ENCODE measurements around the gene PUS1. TPM values are rescaled to one million over a fixed set of nuclear protein-coding genes. Genes with fewer than 3 reads are reported as not detected.
"Not testable (repeated sequence)": the region's sequence is repeated elsewhere in the genome, so short reads cannot be mapped to it uniquely, and the experiment has no call there.

PUS1 gene
- total RNA-seq, 1 donor from 2014 or later, result 7.7 TPM

DNA sequence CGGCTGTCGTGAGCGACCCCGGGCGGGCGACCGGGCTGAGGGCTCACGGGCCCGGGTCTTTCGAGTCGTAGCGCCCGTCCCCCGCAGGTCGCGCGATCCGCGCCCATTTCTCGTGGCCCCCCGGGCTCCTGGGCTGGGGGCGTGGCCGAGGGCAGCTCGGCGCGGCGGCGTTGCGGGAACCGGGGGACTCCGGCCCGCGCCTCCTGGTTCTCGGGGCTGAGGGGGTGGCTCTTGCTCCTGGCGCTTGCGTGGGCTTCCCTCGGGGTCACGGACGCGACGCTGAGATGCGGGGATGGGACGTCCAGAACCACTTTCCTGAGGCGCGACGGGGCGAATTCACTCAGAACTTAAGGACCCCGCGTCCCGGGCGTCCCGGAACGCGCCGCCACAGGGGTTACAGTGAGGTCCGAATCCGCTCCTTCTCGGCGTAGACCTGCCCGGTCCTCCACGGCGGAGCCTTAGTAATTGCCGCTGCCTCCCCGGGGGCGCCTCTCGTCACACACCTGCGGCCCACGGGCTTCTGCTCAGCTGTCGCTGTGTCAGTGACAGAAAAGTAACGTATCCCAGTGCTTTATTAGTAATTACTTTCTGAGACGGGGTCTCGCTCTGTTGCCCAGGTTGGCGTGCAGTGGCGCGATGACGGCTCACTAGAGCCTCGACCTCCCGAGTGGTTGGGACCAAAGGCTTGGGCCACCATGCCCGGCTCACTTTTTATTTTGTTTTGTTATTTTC lies 21.3 kb downstream of the PUS1 start:
- H3K4me3 ChIP-seq, result peak overlapping the region; percentile 99
- intact Hi-C loops (cut with micrococcal nuclease), result no loop called here
- TF ChIP-seq, protein P1, sequence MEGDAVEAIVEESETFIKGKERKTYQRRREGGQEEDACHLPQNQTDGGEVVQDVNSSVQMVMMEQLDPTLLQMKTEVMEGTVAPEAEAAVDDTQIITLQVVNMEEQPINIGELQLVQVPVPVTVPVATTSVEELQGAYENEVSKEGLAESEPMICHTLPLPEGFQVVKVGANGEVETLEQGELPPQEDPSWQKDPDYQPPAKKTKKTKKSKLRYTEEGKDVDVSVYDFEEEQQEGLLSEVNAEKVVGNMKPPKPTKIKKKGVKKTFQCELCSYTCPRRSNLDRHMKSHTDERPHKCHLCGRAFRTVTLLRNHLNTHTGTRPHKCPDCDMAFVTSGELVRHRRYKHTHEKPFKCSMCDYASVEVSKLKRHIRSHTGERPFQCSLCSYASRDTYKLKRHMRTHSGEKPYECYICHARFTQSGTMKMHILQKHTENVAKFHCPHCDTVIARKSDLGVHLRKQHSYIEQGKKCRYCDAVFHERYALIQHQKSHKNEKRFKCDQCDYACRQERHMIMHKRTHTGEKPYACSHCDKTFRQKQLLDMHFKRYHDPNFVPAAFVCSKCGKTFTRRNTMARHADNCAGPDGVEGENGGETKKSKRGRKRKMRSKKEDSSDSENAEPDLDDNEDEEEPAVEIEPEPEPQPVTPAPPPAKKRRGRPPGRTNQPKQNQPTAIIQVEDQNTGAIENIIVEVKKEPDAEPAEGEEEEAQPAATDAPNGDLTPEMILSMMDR (IDR thresholded peaks at IDR 0.05; ENCODE audit: borderline replicate concordance), result no peak
- no peaks in the 10 kb centered on the region for H3K9me3 ChIP-seq (replicated peaks)
- peak overlapping the region; percentile 90 for H3K27ac ChIP-seq (replicated peaks)
- DNase-seq, result peak; percentile 31
- H3K4me1 ChIP-seq, result peaks cover 52% of the 10 kb centered on the region
- H3K36me3 ChIP-seq, result no peaks in the 10 kb centered on the region
- H3K27me3 ChIP-seq (ENCODE audit: low read depth), result no peaks in the 10 kb centered on the region

DNA sequence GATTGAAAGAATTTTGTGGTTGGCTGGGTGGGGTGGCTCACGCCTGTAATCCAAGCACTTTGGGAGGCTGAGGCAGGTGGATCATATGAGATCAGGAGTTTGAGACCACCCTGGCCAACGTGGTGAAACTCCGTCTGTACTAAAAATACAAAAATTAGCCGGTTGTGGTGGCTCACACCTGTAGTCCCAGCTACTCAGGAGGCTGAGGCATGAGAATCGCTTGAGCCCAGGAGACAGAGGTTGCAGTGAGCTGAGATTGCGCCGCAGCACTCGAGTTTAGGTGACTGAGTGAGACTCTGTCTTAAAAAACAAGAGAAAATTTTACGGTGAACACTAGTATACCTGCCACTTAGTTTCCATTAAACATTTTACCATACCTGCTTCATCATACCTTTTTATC lies 24.7 kb downstream of the PUS1 start:
- H3K4me1 ChIP-seq, result peaks cover 71% of the 10 kb centered on the region
- H3K36me3 ChIP-seq; H3K27me3 ChIP-seq (ENCODE audit: low read depth); H3K4me3 ChIP-seq; H3K27ac ChIP-seq (replicated peaks); H3K9me3 ChIP-seq (replicated peaks); intact Hi-C loops (cut with micrococcal nuclease); DNase-seq: not testable (repeated sequence)

- H3K27me3 ChIP-seq (ENCODE audit: low read depth); H3K4me3 ChIP-seq; DNase-seq; intact Hi-C loops (cut with micrococcal nuclease); H3K27ac ChIP-seq (replicated peaks); H3K36me3 ChIP-seq; H3K9me3 ChIP-seq (replicated peaks): not testable (repeated sequence)
- peaks cover 73% of the 10 kb centered on the region for H3K4me1 ChIP-seq
Measured at GRCh38 chr12:131954460-131954859, 25.4 kb downstream of the PUS1 start.

DNA sequence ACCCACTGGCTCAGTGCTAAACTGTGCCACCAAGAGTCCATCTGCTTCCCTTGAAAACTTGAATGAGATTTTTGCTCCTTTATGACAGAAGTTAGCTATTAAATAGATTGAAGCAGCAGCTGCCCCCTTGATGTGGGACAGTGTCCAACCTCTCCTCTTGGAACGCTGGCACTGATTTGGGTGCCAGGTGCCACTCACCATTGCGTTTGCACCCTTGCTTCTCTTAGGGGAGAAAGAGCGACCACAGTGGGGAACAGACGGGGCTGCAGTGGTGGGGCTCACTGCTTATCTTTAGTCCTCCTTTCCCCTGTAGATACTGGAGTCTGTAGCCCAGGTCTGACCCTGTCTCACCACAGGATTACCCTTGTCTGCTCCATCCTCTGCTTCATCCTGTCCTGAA lies 30.0 kb downstream of the PUS1 start:
- intact Hi-C loops (cut with micrococcal nuclease), result no loop called here
- Histone ChIP-seq H3K27me3 (ENCODE audit: low read depth) (no peaks in the 10 kb centered on the region), H3K4me3 (no peak overlapping the region), H3K9me3 (replicated peaks) (no peaks in the 10 kb centered on the region), H3K4me1 (peaks cover 65% of the 10 kb centered on the region), H3K27ac (replicated peaks) (no peak overlapping the region), H3K36me3 (peaks cover 8% of the 10 kb centered on the region)
- DNase-seq, result no peak
- TF ChIP-seq, protein P1 (IDR thresholded peaks at IDR 0.05; ENCODE audit: borderline replicate concordance), result no peak

GRCh38 chr12:131959641-131960589 lies 30.8 kb downstream of the PUS1 start:
- DNase-seq, result no peak
- Histone ChIP-seq H3K36me3 (peaks cover 8% of the 10 kb centered on the region), H3K27ac (replicated peaks) (no peak overlapping the region), H3K4me3 (no peak overlapping the region), H3K27me3 (ENCODE audit: low read depth) (no peaks in the 10 kb centered on the region), H3K4me1 (peaks cover 73% of the 10 kb centered on the region), H3K9me3 (replicated peaks) (no peaks in the 10 kb centered on the region)
- TF ChIP-seq, protein P1 (IDR thresholded peaks at IDR 0.05; ENCODE audit: borderline replicate concordance), result no peak
- intact Hi-C loops (cut with micrococcal nuclease), result no loop called here

DNA sequence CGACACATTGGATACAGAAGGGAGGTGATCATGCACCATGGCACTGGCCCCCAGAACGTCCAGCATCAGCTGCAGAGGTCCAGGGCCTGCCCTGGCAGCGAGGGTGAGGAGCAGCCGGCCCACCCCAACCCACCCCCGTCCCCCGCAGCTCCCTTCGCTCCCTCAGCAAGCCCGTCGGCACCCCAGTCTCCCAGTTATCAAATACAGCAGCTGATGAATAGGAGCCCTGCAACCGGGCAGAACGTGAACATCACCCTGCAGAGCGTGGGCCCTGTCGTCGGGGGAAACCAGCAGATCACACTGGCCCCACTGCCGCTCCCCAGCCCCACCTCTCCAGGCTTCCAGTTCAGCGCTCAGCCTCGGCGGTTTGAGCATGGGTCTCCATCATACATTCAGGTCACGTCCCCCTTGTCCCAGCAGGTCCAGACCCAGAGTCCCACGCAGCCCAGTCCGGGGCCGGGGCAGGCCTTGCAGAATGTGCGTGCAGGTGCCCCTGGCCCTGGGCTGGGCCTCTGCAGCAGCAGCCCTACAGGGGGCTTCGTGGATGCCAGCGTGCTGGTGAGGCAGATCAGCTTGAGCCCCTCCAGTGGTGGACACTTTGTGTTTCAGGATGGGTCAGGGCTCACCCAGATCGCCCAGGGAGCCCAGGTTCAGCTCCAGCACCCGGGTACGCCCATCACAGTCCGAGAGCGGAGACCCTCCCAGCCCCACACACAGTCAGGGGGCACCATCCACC lies 31.7 kb downstream of the PUS1 start:
- H3K4me1 ChIP-seq, result peaks cover 79% of the 10 kb centered on the region
- H3K36me3 ChIP-seq; DNase-seq; H3K4me3 ChIP-seq; H3K9me3 ChIP-seq (replicated peaks); intact Hi-C loops (cut with micrococcal nuclease); H3K27me3 ChIP-seq (ENCODE audit: low read depth); H3K27ac ChIP-seq (replicated peaks): not testable (repeated sequence)

GRCh38 chr12:131961328-131961727 lies 32.3 kb downstream of the PUS1 start:
- H3K27ac ChIP-seq (replicated peaks); H3K9me3 ChIP-seq (replicated peaks); intact Hi-C loops (cut with micrococcal nuclease); DNase-seq; H3K36me3 ChIP-seq; H3K27me3 ChIP-seq (ENCODE audit: low read depth); H3K4me3 ChIP-seq: not testable (repeated sequence)
- peaks cover 73% of the 10 kb centered on the region for H3K4me1 ChIP-seq

All from left ventricle myocardium inferior (tissue), 1 donor.